ENCODE data around the gene GPR150. TPM values are rescaled to one million over a fixed set of nuclear protein-coding genes. Genes with fewer than 3 reads are reported as not detected.
A peak's percentile ranks its signal among the peaks of the same experiment; 100 is the strongest.

GPR150 gene
- total and polyA plus RNA-seq, 9 of the 15 experiments (the other 6 are each of a cell fraction or from before 2014, with no cell fraction given): not detected

GRCh38 chr5:95610546-95610945 lies 9.3 kb upstream of the GPR150 start:
- no peak for DNase-seq (ENCODE audit: extremely low read depth in 1 of 4, low spot score in 3 of 4)
- TF ChIP-seq, protein P1, sequence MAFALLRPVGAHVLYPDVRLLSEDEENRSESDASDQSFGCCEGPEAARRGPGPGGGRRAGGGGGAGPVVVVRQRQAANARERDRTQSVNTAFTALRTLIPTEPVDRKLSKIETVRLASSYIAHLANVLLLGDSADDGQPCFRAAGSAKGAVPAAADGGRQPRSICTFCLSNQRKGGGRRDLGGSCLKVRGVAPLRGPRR (CRISPR knock-in tag; IDR thresholded peaks at IDR 0.05): no peak
- TF ChIP-seq SREBF1 (IDR thresholded peaks at IDR 0.05; ENCODE audit: borderline replicate concordance, low read depth, low read length) (no peak), NONO (IDR thresholded peaks at IDR 0.05; ENCODE audit: low read depth in 2 of 2, low read length in 1 of 2) (no peak), TCFL5 (CRISPR knock-in tag; conservative IDR thresholded peaks at IDR 0.05) (no peak), MEF2A (IDR thresholded peaks at IDR 0.05; ENCODE audit: control insufficient read depth, low read depth, low read length) (no peak)
- Histone ChIP-seq H3K4me1 (replicated peaks in 1 of 2; ENCODE audit: control insufficient read depth in 2 of 2, insufficient read depth in 2 of 2, low read length in 2 of 2) (no peaks in the 10 kb centered on the region; a peak in 1 of 5 replicates), H4K20me1 (replicated peaks; ENCODE audit: control insufficient read depth, insufficient read depth, low read length) (no peaks in the 10 kb centered on the region), H3K4me3 (no peak overlapping the region), H3K9ac (ENCODE audit: insufficient read depth in 1 of 2, low read depth in 2 of 2, low read length in 2 of 2) (no peak overlapping the region), H3K4me2 (ENCODE audit: insufficient read depth, low read length) (no peak overlapping the region), H3K79me2 (ENCODE audit: control insufficient read depth, insufficient read depth, low read length) (no peaks in the 10 kb centered on the region), H3K27ac (ENCODE audit: extremely low read depth, low read depth, low read length) (no peak overlapping the region), H2AFZ (ENCODE audit: low read depth, low read length) (no peak overlapping the region), H3K9me3 (replicated peaks; ENCODE audit: control insufficient read depth, insufficient read depth, low read depth, low read length) (peaks cover 2% of the 10 kb centered on the region), H3K9me1 (ENCODE audit: control insufficient read depth, insufficient read depth, low read length) (no peaks in the 10 kb centered on the region), H3K27me3 (ENCODE audit: control insufficient read depth in 2 of 2, insufficient read depth in 2 of 2, low read length in 2 of 2) (no peaks in the 10 kb centered on the region), H3K36me3 (ENCODE audit: control insufficient read depth, insufficient read depth, low read length) (no peaks in the 10 kb centered on the region)
- intact Hi-C loops (cut with micrococcal nuclease) (no loop called here), in situ Hi-C loops (cut with MboI) (no loop called here)
- no peak for FAIRE-seq
- POLR2A ChIA-PET: no interaction called here
- no TSS peak for BruUV-seq (replicated peaks)
- 53% methylated on average over 7 of the region's 7 CpGs for WGBS (ENCODE audit: insufficient coverage, low coverage, missing lambda C conversion rate)
- no peak for ATAC-seq
- CTCF ChIA-PET (ENCODE audit: low intra/inter-chr PET ratio): no interaction called here

DNA sequence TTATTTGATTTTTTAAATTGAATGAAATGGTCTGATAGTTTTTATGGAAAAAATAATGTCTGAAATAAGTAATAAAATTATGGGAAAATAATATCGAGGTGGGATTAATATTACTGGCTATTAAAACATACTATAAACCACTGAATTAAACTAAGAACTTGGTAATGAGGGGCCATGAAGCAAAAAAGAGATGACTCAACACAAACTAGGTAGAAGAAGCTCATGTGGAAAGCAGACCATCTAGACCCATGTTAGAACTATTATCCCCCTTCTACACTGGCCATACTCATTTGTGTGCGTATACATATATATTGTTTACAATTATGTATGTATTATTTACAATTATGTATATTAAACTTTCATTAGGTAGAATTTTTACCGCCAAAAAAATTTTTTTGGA lies 8.5 kb upstream of the GPR150 start:
- no peaks in the 10 kb centered on the region; a peak in 1 of 5 replicates for H3K4me1 ChIP-seq (replicated peaks in 1 of 2; ENCODE audit: control insufficient read depth in 2 of 2, insufficient read depth in 2 of 2, low read length in 2 of 2)
- ChIA-PET CTCF (ENCODE audit: low intra/inter-chr PET ratio) (no interaction called here), POLR2A (interaction anchor here (0.6 kb wide), 1 partner anchor 1571 kb away, joined by 3 read pairs; no protein-coding TSS in a partner anchor)
- H3K27ac ChIP-seq (ENCODE audit: extremely low read depth, low read depth, low read length): no peak overlapping the region
- no peaks in the 10 kb centered on the region for H3K36me3 ChIP-seq (ENCODE audit: control insufficient read depth, insufficient read depth, low read length)
- H3K9ac ChIP-seq (ENCODE audit: insufficient read depth in 1 of 2, low read depth in 2 of 2, low read length in 2 of 2): no peak overlapping the region
- no peaks in the 10 kb centered on the region for H3K27me3 ChIP-seq (ENCODE audit: control insufficient read depth in 2 of 2, insufficient read depth in 2 of 2, low read length in 2 of 2)
- H2AFZ ChIP-seq (ENCODE audit: low read depth, low read length): no peak overlapping the region
- no peak overlapping the region for H3K4me3 ChIP-seq
- DNase-seq (ENCODE audit: extremely low read depth in 1 of 4, low spot score in 3 of 4) (no peak), ATAC-seq (no peak), FAIRE-seq (no peak)
- no peaks in the 10 kb centered on the region for H3K79me2 ChIP-seq (ENCODE audit: control insufficient read depth, insufficient read depth, low read length)
- H3K9me1 ChIP-seq (ENCODE audit: control insufficient read depth, insufficient read depth, low read length): no peaks in the 10 kb centered on the region
- no peaks in the 10 kb centered on the region for H4K20me1 ChIP-seq (replicated peaks; ENCODE audit: control insufficient read depth, insufficient read depth, low read length)
- BruUV-seq (replicated peaks): no TSS peak
- H3K4me2 ChIP-seq (ENCODE audit: insufficient read depth, low read length): no peak overlapping the region
- in situ Hi-C loops (cut with MboI): no loop called here
- no peak for TF ChIP-seq KLF10 (CRISPR knock-in tag; IDR thresholded peaks at IDR 0.05)
- TF ChIP-seq ZNF316 (IDR thresholded peaks at IDR 0.05): peak; percentile 51
- 0 out of 2 replicates have a peak, but pooled peaks have one; percentile 30 for TF ChIP-seq ZNF274 (IDR thresholded peaks at IDR 0.05; ENCODE audit: borderline replicate concordance, low read depth, low read length)
- H3K9me3 ChIP-seq (replicated peaks; ENCODE audit: control insufficient read depth, insufficient read depth, low read depth, low read length): peaks cover 2% of the 10 kb centered on the region
- intact Hi-C loops (cut with micrococcal nuclease): no loop called here
- WGBS (ENCODE audit: insufficient coverage, low coverage, missing lambda C conversion rate): 18% methylated on average over 3 of the region's 3 CpGs
